ENCODE results near the gene TAS2R38. TPM values are rescaled to one million over a fixed set of nuclear protein-coding genes. Genes with fewer than 3 reads are reported as not detected.
"Not testable (repeated sequence)": the region's sequence is repeated elsewhere in the genome, so short reads cannot be mapped to it uniquely, and the experiment has no call there.

The TAS2R38 gene
- polyA plus RNA-seq, 2 donors = not detected

DNA sequence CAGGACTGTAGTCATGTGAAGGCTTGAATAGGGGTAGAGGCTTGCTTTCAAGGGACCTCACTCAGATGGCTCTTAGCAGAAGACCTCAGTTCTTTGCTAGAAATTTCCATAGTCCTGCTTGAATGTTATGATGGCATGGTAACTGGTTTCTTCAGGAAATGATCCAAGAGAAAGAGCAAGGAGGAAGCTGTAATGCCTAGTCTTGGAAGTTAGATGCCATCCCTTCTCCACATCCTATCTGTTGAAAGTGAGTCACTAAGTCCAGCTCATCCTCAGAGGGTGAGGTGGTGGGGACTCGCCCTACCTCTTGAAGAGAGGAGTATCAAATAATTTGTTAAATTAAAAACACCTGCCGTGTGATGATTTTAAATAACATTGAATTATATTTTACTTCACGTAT lies 26.7 kb upstream of the TAS2R38 start:
- Histone ChIP-seq H3K27ac (ENCODE audit: low read depth in 2 of 2, low read length in 1 of 2) (no peak overlapping the region), H3K36me3 (ENCODE audit: control insufficient read depth in 2 of 2, insufficient read depth in 2 of 2, low read length in 1 of 2) (no peaks in the 10 kb centered on the region), H3K27me3 (ENCODE audit: control insufficient read depth in 1 of 2, insufficient read depth in 2 of 2, low read length in 2 of 2) (no peaks in the 10 kb centered on the region), H3K4me1 (ENCODE audit: control insufficient read depth in 2 of 2, insufficient read depth in 2 of 2, low read length in 1 of 2) (no peaks in the 10 kb centered on the region), H3K9me3 (ENCODE audit: control insufficient read depth in 2 of 2, insufficient read depth in 1 of 2, low read depth in 1 of 2, low read length in 1 of 2) (no peaks in the 10 kb centered on the region), H3K4me3 (ENCODE audit: low read depth in 1 of 2, low read length in 2 of 2) (no peak overlapping the region)
- 75 to 91% methylated on average over 3 of the region's 3 CpGs for WGBS, 2 donors

DNA sequence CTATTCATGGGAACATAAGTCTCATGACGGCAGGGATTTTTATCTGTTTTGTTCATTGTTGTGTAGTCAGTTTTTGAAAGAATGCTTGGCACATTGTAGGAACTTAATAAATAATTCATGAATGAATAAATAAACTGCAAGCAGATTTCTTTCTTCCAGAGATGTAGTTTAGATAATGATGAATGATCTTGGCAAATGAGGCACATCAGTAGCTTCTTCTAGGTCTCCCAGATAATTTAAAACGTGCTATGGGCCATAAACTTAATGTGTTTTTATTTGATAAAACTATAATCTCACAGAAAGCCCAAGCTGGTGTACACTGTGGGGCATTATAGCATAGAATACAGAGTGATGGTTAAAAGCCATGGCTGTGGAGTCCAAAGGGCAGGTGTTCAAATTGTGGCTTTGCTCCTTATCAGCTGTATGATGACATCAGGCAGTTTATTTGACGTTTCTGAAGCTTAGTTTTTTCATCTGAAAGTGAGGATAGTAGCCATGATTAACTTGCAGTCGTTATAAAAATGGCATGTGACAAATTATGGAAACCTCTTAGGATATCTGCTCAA lies 25.6 kb upstream of the TAS2R38 start:
- H3K27ac ChIP-seq (ENCODE audit: low read depth in 2 of 2, low read length in 1 of 2) = no peak overlapping the region
- no peaks in the 10 kb centered on the region for H3K9me3 ChIP-seq (ENCODE audit: control insufficient read depth in 2 of 2, insufficient read depth in 1 of 2, low read depth in 1 of 2, low read length in 1 of 2)
- 40 to 42% methylated on average over 4 of the region's 4 CpGs for WGBS, 2 donors
- H3K4me1 ChIP-seq (ENCODE audit: control insufficient read depth in 2 of 2, insufficient read depth in 2 of 2, low read length in 1 of 2) = no peaks in the 10 kb centered on the region
- H3K36me3 ChIP-seq (ENCODE audit: control insufficient read depth in 2 of 2, insufficient read depth in 2 of 2, low read length in 1 of 2) = no peaks in the 10 kb centered on the region
- no peak overlapping the region for H3K4me3 ChIP-seq (ENCODE audit: low read depth in 1 of 2, low read length in 2 of 2)
- no peaks in the 10 kb centered on the region for H3K27me3 ChIP-seq (ENCODE audit: control insufficient read depth in 1 of 2, insufficient read depth in 2 of 2, low read length in 2 of 2)

DNA sequence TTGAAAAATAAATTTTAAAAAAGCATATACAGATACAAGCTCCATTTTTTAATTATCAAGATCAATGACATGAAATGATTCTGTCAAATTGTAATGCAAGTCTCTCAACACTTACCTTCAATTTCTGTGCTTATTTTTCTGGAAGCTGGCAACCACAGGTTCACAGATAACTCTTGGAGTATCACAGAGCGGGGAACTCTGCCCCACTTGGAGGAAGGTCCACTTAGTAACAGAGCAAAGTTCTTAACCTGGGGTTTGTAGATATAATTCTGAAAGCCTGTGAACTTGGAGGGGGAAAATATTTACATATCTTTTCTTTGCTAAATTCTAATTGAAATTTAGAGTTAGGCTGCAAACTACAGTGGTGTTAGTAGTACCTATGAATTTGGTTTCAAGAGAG lies 19.8 kb upstream of the TAS2R38 start:
- H3K4me1 ChIP-seq (ENCODE audit: control insufficient read depth in 2 of 2, insufficient read depth in 2 of 2, low read length in 1 of 2) = no peaks in the 10 kb centered on the region
- no peaks in the 10 kb centered on the region for H3K27me3 ChIP-seq (ENCODE audit: control insufficient read depth in 1 of 2, insufficient read depth in 2 of 2, low read length in 2 of 2)
- WGBS, 2 donors = 73 to 74% methylated on average over 1 of the region's 1 CpG
- no peaks in the 10 kb centered on the region for H3K9me3 ChIP-seq (ENCODE audit: control insufficient read depth in 2 of 2, insufficient read depth in 1 of 2, low read depth in 1 of 2, low read length in 1 of 2)
- no peaks in the 10 kb centered on the region for H3K36me3 ChIP-seq (ENCODE audit: control insufficient read depth in 2 of 2, insufficient read depth in 2 of 2, low read length in 1 of 2)
- H3K4me3 ChIP-seq (ENCODE audit: low read depth in 1 of 2, low read length in 2 of 2) = no peak overlapping the region
- no peak overlapping the region for H3K27ac ChIP-seq (ENCODE audit: low read depth in 2 of 2, low read length in 1 of 2)

DNA sequence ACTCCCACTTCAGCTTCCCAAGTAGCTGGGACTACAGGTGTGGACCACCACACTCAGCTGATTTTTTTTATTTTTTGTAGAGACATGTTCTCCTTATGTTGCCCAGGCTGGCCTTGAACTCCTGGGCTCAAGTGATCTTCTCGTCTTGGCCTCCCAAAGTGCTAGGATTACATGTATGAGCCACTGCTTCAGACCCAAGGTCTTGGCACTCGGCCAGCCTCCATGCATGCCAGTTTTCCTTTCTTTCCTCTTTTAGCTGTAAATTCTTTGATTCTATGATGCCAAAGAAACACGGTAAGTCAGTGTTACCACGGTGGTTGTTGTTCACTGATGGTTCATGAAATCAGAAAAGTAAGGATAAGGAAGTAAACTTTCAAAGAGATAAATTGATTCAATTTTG lies 19.1 kb upstream of the TAS2R38 start:
- H3K4me3 ChIP-seq (ENCODE audit: low read depth in 1 of 2, low read length in 2 of 2) = no peak overlapping the region
- no peaks in the 10 kb centered on the region for H3K27me3 ChIP-seq (ENCODE audit: control insufficient read depth in 1 of 2, insufficient read depth in 2 of 2, low read length in 2 of 2)
- H3K4me1 ChIP-seq (ENCODE audit: control insufficient read depth in 2 of 2, insufficient read depth in 2 of 2, low read length in 1 of 2) = no peaks in the 10 kb centered on the region
- no peak overlapping the region for H3K27ac ChIP-seq (ENCODE audit: low read depth in 2 of 2, low read length in 1 of 2)
- no peaks in the 10 kb centered on the region for H3K9me3 ChIP-seq (ENCODE audit: control insufficient read depth in 2 of 2, insufficient read depth in 1 of 2, low read depth in 1 of 2, low read length in 1 of 2)
- H3K36me3 ChIP-seq (ENCODE audit: control insufficient read depth in 2 of 2, insufficient read depth in 2 of 2, low read length in 1 of 2) = no peaks in the 10 kb centered on the region
- WGBS, 2 donors = 60 to 68% methylated on average over 4 of the region's 4 CpGs

GRCh38 chr7:141992156-141992555 lies 18.6 kb upstream of the TAS2R38 start:
- 75 to 78% methylated on average over 2 of the region's 2 CpGs for WGBS, 2 donors
- Histone ChIP-seq H3K4me3 (ENCODE audit: low read depth in 1 of 2, low read length in 2 of 2) (no peak overlapping the region), H3K27ac (ENCODE audit: low read depth in 2 of 2, low read length in 1 of 2) (no peak overlapping the region), H3K9me3 (ENCODE audit: control insufficient read depth in 2 of 2, insufficient read depth in 1 of 2, low read depth in 1 of 2, low read length in 1 of 2) (no peaks in the 10 kb centered on the region), H3K36me3 (ENCODE audit: control insufficient read depth in 2 of 2, insufficient read depth in 2 of 2, low read length in 1 of 2) (no peaks in the 10 kb centered on the region), H3K4me1 (ENCODE audit: control insufficient read depth in 2 of 2, insufficient read depth in 2 of 2, low read length in 1 of 2) (no peaks in the 10 kb centered on the region), H3K27me3 (ENCODE audit: control insufficient read depth in 1 of 2, insufficient read depth in 2 of 2, low read length in 2 of 2) (no peaks in the 10 kb centered on the region)

- no peak overlapping the region for H3K27ac ChIP-seq (ENCODE audit: low read depth in 2 of 2, low read length in 1 of 2)
Measured at GRCh38 chr7:141991140-141991539, 17.6 kb upstream of the TAS2R38 start.

DNA sequence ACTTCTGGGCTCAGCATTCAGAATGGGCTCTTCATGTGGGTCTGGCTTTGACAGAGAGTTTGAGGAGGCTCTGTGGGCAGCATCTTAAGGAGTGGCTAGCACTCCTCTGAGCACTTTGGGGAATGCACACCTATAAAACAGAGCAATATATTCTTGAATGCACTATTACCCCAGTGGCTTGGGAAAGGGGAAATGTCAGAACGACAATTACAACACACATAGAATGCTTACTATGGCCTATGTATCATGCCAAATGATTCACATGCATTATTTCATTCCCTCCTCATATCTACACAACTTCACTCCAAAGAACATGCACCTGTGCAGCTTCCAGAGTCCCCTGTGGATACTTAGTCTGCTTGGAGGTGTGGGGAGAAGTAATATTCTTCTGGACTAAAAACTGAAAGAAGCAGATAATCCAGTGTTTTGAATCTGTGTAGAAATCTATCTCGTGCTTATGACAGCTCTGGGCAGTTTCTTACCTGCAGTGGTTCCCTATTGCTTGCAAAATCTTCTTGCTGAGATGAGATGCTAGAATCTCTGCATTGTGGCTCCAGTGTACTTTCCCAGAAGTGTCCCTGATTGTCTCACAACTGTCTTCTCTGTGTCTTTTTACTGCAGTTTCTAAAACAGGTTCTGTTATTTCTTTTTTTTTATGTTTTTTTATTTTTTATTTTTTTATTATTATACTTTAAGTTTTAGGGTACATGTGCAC lies 16.6 kb upstream of the TAS2R38 start:
- Histone ChIP-seq H3K9me3 (ENCODE audit: control insufficient read depth in 2 of 2, insufficient read depth in 1 of 2, low read depth in 1 of 2, low read length in 1 of 2) (no peaks in the 10 kb centered on the region), H3K27ac (ENCODE audit: low read depth in 2 of 2, low read length in 1 of 2) (no peak overlapping the region), H3K27me3 (ENCODE audit: control insufficient read depth in 1 of 2, insufficient read depth in 2 of 2, low read length in 2 of 2) (no peaks in the 10 kb centered on the region), H3K36me3 (ENCODE audit: control insufficient read depth in 2 of 2, insufficient read depth in 2 of 2, low read length in 1 of 2) (no peaks in the 10 kb centered on the region), H3K4me3 (ENCODE audit: low read depth in 1 of 2, low read length in 2 of 2) (no peak overlapping the region), H3K4me1 (ENCODE audit: control insufficient read depth in 2 of 2, insufficient read depth in 2 of 2, low read length in 1 of 2) (no peaks in the 10 kb centered on the region)
- WGBS, 2 donors = 56 to 65% methylated on average over 2 of the region's 2 CpGs

More at GRCh38 chr7:141991140-141991539, 17.6 kb upstream of the TAS2R38 start:
- no peaks in the 10 kb centered on the region for H3K4me1 ChIP-seq (ENCODE audit: control insufficient read depth in 2 of 2, insufficient read depth in 2 of 2, low read length in 1 of 2)
- H3K36me3 ChIP-seq (ENCODE audit: control insufficient read depth in 2 of 2, insufficient read depth in 2 of 2, low read length in 1 of 2) = no peaks in the 10 kb centered on the region
- H3K9me3 ChIP-seq (ENCODE audit: control insufficient read depth in 2 of 2, insufficient read depth in 1 of 2, low read depth in 1 of 2, low read length in 1 of 2) = no peaks in the 10 kb centered on the region
- no peak overlapping the region for H3K4me3 ChIP-seq (ENCODE audit: low read depth in 1 of 2, low read length in 2 of 2)
- no peaks in the 10 kb centered on the region for H3K27me3 ChIP-seq (ENCODE audit: control insufficient read depth in 1 of 2, insufficient read depth in 2 of 2, low read length in 2 of 2)
- 85 to 87% methylated on average over 6 of the region's 6 CpGs for WGBS, 2 donors

DNA sequence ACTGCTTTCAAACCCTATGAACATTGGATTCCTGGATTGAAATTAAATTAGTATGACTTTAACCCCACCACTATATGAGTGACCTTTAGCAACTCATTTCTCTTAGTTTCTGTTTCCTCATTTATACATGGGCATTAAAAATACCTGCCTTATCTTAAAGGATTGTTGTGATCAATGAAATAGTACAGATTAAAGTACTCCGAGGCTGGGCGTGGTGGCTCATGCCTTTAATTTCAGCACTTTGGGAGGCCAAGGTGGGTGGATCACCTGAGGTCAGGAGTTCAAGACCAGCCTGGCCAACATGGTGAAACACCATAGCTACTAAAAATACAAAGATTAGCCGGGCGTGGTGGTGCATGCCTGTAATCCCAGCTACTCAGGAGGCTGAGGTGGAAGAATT lies 14.2 kb upstream of the TAS2R38 start:
- not testable (repeated sequence) for H3K4me1 ChIP-seq (ENCODE audit: control insufficient read depth in 2 of 2, insufficient read depth in 2 of 2, low read length in 1 of 2); H3K9me3 ChIP-seq (ENCODE audit: control insufficient read depth in 2 of 2, insufficient read depth in 1 of 2, low read depth in 1 of 2, low read length in 1 of 2); H3K27ac ChIP-seq (ENCODE audit: low read depth in 2 of 2, low read length in 1 of 2); H3K36me3 ChIP-seq (ENCODE audit: control insufficient read depth in 2 of 2, insufficient read depth in 2 of 2, low read length in 1 of 2); H3K27me3 ChIP-seq (ENCODE audit: control insufficient read depth in 1 of 2, insufficient read depth in 2 of 2, low read length in 2 of 2); H3K4me3 ChIP-seq (ENCODE audit: low read depth in 1 of 2, low read length in 2 of 2)
- WGBS, 2 donors = 66 to 83% methylated on average over 4 of the region's 4 CpGs

- no peaks in the 10 kb centered on the region for H3K27me3 ChIP-seq (ENCODE audit: control insufficient read depth in 1 of 2, insufficient read depth in 2 of 2, low read length in 2 of 2)
- 79 to 87% methylated on average over 2 of the region's 2 CpGs for WGBS, 2 donors
- no peaks in the 10 kb centered on the region for H3K9me3 ChIP-seq (ENCODE audit: control insufficient read depth in 2 of 2, insufficient read depth in 1 of 2, low read depth in 1 of 2, low read length in 1 of 2)
- H3K27ac ChIP-seq (ENCODE audit: low read depth in 2 of 2, low read length in 1 of 2) = no peak overlapping the region
- no peaks in the 10 kb centered on the region for H3K4me1 ChIP-seq (ENCODE audit: control insufficient read depth in 2 of 2, insufficient read depth in 2 of 2, low read length in 1 of 2)
- no peak overlapping the region for H3K4me3 ChIP-seq (ENCODE audit: low read depth in 1 of 2, low read length in 2 of 2)
- H3K36me3 ChIP-seq (ENCODE audit: control insufficient read depth in 2 of 2, insufficient read depth in 2 of 2, low read length in 1 of 2) = no peaks in the 10 kb centered on the region
Measured at GRCh38 chr7:141986923-141987322, 13.3 kb upstream of the TAS2R38 start.

DNA sequence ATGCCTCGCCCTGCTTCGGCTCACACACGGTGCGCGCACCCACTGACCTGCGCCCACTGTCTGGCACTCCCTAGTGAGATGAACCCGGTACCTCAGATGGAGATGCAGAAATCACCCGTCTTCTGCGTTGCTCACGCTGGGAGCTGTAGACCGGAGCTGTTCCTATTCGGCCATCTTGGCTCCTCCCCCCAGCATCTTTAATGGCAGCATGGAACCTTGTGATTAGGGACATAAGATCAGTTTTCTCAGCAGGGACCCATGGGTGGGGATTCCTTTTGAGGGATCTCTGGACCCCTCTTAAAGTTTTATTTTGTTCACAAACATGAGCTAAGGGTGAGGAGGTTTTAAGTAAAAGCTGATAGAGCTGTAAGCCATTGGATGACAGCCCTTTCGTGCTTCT lies 12.4 kb upstream of the TAS2R38 start:
- not testable (repeated sequence) for H3K27me3 ChIP-seq (ENCODE audit: control insufficient read depth in 1 of 2, insufficient read depth in 2 of 2, low read length in 2 of 2); H3K36me3 ChIP-seq (ENCODE audit: control insufficient read depth in 2 of 2, insufficient read depth in 2 of 2, low read length in 1 of 2); H3K4me3 ChIP-seq (ENCODE audit: low read depth in 1 of 2, low read length in 2 of 2); H3K27ac ChIP-seq (ENCODE audit: low read depth in 2 of 2, low read length in 1 of 2); H3K4me1 ChIP-seq (ENCODE audit: control insufficient read depth in 2 of 2, insufficient read depth in 2 of 2, low read length in 1 of 2); H3K9me3 ChIP-seq (ENCODE audit: control insufficient read depth in 2 of 2, insufficient read depth in 1 of 2, low read depth in 1 of 2, low read length in 1 of 2)
- 91 to 96% methylated on average over 7 to 11 of the region's 13 CpGs for WGBS, 2 donors
